GM12878 (cell line): ENCODE measurements around the gene DIP2A. TPM values are rescaled to one million over a fixed set of nuclear protein-coding genes. Genes with fewer than 3 reads are reported as not detected.

Source experiments
- DPF2 ChIP-seq: fragments of 450-650 bp; IDR thresholded peaks from 2 replicates; pipeline ENCODE4 v1.6.1; 2017; ENCODE audit warnings: mild to moderate bottlenecking
- EP300 ChIP-seq, 2 experiments: fragments of 150-350 bp in 1 of 2; IDR thresholded peaks; 2 replicates each; pipeline ENCODE4 v1.6.1; 2011 to 2012; ENCODE audit warnings: low read depth in 2 of 2, low read length in 2 of 2, borderline replicate concordance in 1 of 2, improper control_type of control experiment in 1 of 2, inconsistent platforms in 1 of 2; ENCODE audit not compliant: control insufficient read depth in 1 of 2
- KLF5 ChIP-seq: fragments of 450-650 bp; IDR thresholded peaks from 2 replicates; pipeline ENCODE4 v1.6.1; 2014; ENCODE audit warnings: mild to moderate bottlenecking; ENCODE audit not compliant: partially characterized antibody
- PML ChIP-seq: IDR thresholded peaks from 2 replicates; pipeline ENCODE4 v1.6.1; 2012; ENCODE audit warnings: low read length, inconsistent platforms
- POLR2A ChIP-seq: IDR thresholded peaks from 2 replicates; pipeline ENCODE4 v1.6.1; 2011; ENCODE audit warnings: low read depth, mild to moderate bottlenecking, low read length
- SMAD1 ChIP-seq: fragments of 450-650 bp; IDR thresholded peaks from 2 replicates; pipeline ENCODE4 v1.6.1; 2018; ENCODE audit warnings: mild to moderate bottlenecking, low read depth; ENCODE audit not compliant: partially characterized antibody
- TCF3 ChIP-seq: IDR thresholded peaks from 2 replicates; pipeline ENCODE4 v1.6.1; 2012; ENCODE audit warnings: low read depth, mild to moderate bottlenecking, low read length, borderline replicate concordance; ENCODE audit not compliant: insufficient read depth
- ZNF274 ChIP-seq: IDR thresholded peaks from one replicate; pipeline ENCODE4 v1.8.0; 2011; ENCODE audit not compliant: insufficient read length, insufficient read depth
- polyA plus RNA-seq, 11 experiments: library from polyadenylated mRNA; depleted of rRNA in 4 of 11; unstranded in 6 of 11; stranded (reverse) in 5 of 11; fragments of >200 nt; fragmentation: Nextera tagmentation in 4 of 11; fragmentation: Illumina TruSeq in 1 of 11; extraction: Ambion mirVana in 4 of 11; extraction: Trizol in 1 of 11; gene quantifications; 1 replicate in 1 of 11; 2 replicates in 10 of 11; pipeline versions ENCODE4 v1.2.1 to v1.2.3, GENCODE V29; 2011 to 2016; ENCODE audit warnings: inconsistent platforms in 2 of 11, missing spikeins in 2 of 11, low read depth in 1 of 11
- total RNA-seq, 4 experiments: library from RNA; depleted of rRNA in 3 of 4; stranded (reverse); fragments of >200 nt in 3 of 4; fragmentation: Illumina TruSeq in 1 of 4; extraction: Trizol in 1 of 4; gene quantifications; 2 replicates each; pipeline versions ENCODE4 v1.2.1 to v1.2.3, GENCODE V29; 2013 to 2021
- TF ChIP-seq, protein P1 (sequence below): fragments of 450-650 bp; IDR thresholded peaks from 2 replicates; pipeline ENCODE4 v1.6.1; 2018; ENCODE audit warnings: borderline replicate concordance, mild to moderate bottlenecking; ENCODE audit not compliant: partially characterized antibody
- TF ChIP-seq, protein P2 (sequence below): IDR thresholded peaks from 2 replicates; pipeline ENCODE4 v1.6.1; 2012; ENCODE audit warnings: improper control_type of control experiment, low read depth, low read length; ENCODE audit not compliant: insufficient replicate concordance

The DIP2A gene
- total and polyA plus RNA-seq, 10 of the 15 experiments (the other 5 are each of a cell fraction or from before 2014, with no cell fraction given): 1.7 to 25.5 (median 12.2) TPM

DNA sequence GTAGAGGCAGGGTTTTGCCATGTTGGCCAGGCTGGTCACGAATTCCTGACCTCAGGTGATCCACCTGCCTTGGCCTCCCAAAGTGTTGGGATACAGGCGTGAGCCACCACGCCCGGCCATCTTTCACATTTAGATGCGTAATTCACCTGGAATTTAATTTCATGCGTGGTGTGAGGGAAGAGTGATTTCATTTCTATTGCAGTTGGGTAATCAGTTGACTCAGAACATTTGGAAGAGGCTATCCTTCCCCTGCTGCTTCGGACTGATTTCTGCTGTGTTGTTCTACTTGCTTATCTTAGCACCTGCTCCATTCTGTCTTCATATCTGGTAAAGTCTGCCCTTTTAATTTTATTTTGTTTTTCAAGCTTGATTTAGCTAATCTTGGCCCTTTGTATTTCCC is 19.1 kb downstream of the DIP2A start (continued):
- TF ChIP-seq, protein P1, sequence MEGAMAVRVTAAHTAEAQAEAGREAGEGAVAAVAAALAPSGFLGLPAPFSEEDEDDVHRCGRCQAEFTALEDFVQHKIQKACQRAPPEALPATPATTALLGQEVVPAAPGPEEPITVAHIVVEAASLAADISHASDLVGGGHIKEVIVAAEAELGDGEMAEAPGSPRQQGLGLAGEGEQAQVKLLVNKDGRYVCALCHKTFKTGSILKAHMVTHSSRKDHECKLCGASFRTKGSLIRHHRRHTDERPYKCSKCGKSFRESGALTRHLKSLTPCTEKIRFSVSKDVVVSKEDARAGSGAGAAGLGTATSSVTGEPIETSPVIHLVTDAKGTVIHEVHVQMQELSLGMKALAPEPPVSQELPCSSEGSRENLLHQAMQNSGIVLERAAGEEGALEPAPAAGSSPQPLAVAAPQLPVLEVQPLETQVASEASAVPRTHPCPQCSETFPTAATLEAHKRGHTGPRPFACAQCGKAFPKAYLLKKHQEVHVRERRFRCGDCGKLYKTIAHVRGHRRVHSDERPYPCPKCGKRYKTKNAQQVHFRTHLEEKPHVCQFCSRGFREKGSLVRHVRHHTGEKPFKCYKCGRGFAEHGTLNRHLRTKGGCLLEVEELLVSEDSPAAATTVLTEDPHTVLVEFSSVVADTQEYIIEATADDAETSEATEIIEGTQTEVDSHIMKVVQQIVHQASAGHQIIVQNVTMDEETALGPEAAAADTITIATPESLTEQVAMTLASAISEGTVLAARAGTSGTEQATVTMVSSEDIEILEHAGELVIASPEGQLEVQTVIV: no peak
- TF ChIP-seq TCF3 (no peak), EP300 (IDR thresholded peaks at IDR 0.05; ENCODE audit: borderline replicate concordance in 1 of 2, control insufficient read depth in 1 of 2, low read depth in 2 of 2, low read length in 2 of 2) (no peak), DPF2 (no peak), PML (no peak), SMAD1 (no peak), ZNF274 (no peak), KLF5 (no peak), POLR2A (no peak)
- TF ChIP-seq, protein P2, sequence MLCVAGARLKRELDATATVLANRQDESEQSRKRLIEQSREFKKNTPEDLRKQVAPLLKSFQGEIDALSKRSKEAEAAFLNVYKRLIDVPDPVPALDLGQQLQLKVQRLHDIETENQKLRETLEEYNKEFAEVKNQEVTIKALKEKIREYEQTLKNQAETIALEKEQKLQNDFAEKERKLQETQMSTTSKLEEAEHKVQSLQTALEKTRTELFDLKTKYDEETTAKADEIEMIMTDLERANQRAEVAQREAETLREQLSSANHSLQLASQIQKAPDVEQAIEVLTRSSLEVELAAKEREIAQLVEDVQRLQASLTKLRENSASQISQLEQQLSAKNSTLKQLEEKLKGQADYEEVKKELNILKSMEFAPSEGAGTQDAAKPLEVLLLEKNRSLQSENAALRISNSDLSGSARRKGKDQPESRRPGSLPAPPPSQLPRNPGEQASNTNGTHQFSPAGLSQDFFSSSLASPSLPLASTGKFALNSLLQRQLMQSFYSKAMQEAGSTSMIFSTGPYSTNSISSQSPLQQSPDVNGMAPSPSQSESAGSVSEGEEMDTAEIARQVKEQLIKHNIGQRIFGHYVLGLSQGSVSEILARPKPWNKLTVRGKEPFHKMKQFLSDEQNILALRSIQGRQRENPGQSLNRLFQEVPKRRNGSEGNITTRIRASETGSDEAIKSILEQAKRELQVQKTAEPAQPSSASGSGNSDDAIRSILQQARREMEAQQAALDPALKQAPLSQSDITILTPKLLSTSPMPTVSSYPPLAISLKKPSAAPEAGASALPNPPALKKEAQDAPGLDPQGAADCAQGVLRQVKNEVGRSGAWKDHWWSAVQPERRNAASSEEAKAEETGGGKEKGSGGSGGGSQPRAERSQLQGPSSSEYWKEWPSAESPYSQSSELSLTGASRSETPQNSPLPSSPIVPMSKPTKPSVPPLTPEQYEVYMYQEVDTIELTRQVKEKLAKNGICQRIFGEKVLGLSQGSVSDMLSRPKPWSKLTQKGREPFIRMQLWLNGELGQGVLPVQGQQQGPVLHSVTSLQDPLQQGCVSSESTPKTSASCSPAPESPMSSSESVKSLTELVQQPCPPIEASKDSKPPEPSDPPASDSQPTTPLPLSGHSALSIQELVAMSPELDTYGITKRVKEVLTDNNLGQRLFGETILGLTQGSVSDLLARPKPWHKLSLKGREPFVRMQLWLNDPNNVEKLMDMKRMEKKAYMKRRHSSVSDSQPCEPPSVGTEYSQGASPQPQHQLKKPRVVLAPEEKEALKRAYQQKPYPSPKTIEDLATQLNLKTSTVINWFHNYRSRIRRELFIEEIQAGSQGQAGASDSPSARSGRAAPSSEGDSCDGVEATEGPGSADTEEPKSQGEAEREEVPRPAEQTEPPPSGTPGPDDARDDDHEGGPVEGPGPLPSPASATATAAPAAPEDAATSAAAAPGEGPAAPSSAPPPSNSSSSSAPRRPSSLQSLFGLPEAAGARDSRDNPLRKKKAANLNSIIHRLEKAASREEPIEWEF: no peak
